ENCODE results near the gene MKNK2. TPM values are rescaled to one million over a fixed set of nuclear protein-coding genes. Genes with fewer than 3 reads are reported as not detected.
A peak's percentile ranks its signal among the peaks of the same experiment; 100 is the strongest.

Gene MKNK2
- total and polyA plus RNA-seq, 2 donors (not counting 1 experiment from before 2014, with no cell fraction given): 440 to 777 TPM

DNA sequence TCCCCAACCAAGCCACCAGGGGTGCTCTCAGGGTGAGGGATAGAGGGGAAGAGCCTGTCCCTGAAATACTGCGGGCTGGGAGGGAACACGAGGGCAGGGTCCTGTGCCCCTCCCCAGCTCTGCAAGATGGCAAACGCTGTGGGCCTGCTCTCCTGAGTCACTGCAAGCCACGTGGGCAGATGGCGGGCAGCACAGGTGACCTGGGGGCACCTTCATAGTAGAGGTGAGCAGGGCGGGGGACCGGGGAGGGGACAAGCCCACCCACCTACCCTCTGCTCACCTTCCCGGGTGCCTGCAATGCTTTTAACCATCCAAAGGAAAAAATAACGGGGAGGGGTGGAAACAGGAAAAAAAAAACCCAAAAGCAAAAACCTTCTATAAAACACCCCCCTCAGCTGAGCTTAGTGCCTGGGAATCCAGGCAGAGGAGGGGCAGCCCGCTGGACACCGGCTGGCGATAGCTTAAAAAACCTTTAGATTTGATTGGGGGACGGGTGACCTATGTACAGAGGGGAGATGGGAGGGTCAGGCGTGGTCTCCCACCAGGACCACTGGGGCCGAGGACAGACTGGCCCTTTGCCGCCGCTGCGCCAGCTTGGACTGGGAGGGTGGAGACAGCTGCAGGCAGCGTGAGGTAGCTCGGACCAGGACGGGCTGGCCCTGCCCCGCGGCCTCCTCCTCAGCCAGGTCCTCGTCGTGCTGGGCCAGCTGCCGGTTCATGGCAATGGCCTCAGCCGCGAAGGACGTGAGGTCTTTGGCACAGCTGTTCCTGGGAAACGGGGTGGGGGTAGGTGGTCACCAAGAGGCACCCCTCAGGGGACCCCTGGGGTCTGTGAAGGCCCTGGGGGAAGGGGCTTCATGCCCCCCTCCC, 11.7 kb downstream of the MKNK2 start:
- H3K27ac ChIP-seq (ENCODE audit: low read length in 2 of 2): peak overlapping the region in 1 of 2 donors; percentile 98
- no peak overlapping the region for H3K4me3 Mint-ChIP-seq

More for the DNA sequence above, 11.7 kb downstream of the MKNK2 start:
- H3K4me3 ChIP-seq (ENCODE audit: control extremely low read depth in 1 of 5, extremely low read depth in 1 of 5, insufficient read depth in 1 of 5, low read depth in 2 of 5, low read length in 4 of 5): no peak overlapping the region
- peaks cover 30 to 53% of the 10 kb centered on the region in 2 donors for H3K4me1 ChIP-seq (ENCODE audit: control insufficient read depth in 2 of 2, insufficient read depth in 2 of 2, low read length in 2 of 2)
- 94% methylated on average over 21 of the region's 30 CpGs for WGBS (ENCODE audit: insufficient coverage)
- peaks cover 40% of the 10 kb centered on the region for H3K79me2 ChIP-seq (ENCODE audit: control insufficient read depth, insufficient read depth, low read length)
- TF ChIP-seq EZH2 (IDR thresholded peaks at IDR 0.05; ENCODE audit: borderline replicate concordance, insufficient read depth, low read depth, low read length, poor library complexity, severe bottlenecking) (no peak), CTCF (IDR thresholded peaks at IDR 0.05) (no peak)
- H3K4me2 ChIP-seq (replicated peaks; ENCODE audit: low read depth, low read length, poor library complexity, severe bottlenecking): no peak overlapping the region
- H3K27me3 ChIP-seq (replicated peaks in 1 of 4; ENCODE audit: control extremely low read depth in 1 of 4, control insufficient read depth in 3 of 4, insufficient read depth in 4 of 4, low read length in 3 of 4): no peaks in the 10 kb centered on the region
- ChIA-PET POLR2A (interaction anchor here (0.6 to 7.4 kb wide), 8 partner anchors 9 to 137 kb away, joined by 3 to 69 read pairs (median 4); partner anchors contain the start of gene MKNK2), CTCF (interaction anchor here (0.7 to 3.2 kb wide), 4 partner anchors 11 to 58 kb away, joined by 4 to 9 read pairs (median 6); partner anchors contain the start of genes IZUMO4 and MKNK2)
- peaks cover 0 to 59% of the 10 kb centered on the region in 2 experiments for H3K36me3 ChIP-seq (replicated peaks in 1 of 2; ENCODE audit: control extremely low read depth in 1 of 2, control insufficient read depth in 1 of 2, extremely low read depth in 1 of 2, insufficient read depth in 2 of 2, low read length in 1 of 2)
- Mint-ChIP-seq H3K27ac (peak overlapping the region; percentile 70), H3K9me3 (ENCODE audit: insufficient read depth) (no peaks in the 10 kb centered on the region), H3K4me1 (peaks cover 47% of the 10 kb centered on the region), H3K27me3 (no peaks in the 10 kb centered on the region)
- DNase-seq: peak; percentile 49
- no peak for ATAC-seq (ENCODE audit: low read depth)
- peaks cover 75% of the 10 kb centered on the region for H4K20me1 ChIP-seq (ENCODE audit: control insufficient read depth, insufficient read depth, low read length, poor library complexity, severe bottlenecking)
- intact Hi-C loops (cut with micrococcal nuclease): no loop called here
- no peak overlapping the region for H2AFZ ChIP-seq (ENCODE audit: insufficient read depth, low read depth, low read length, poor library complexity, severe bottlenecking)
- no peak overlapping the region for H3K9ac ChIP-seq (ENCODE audit: low read length)
- H3K9me3 ChIP-seq (ENCODE audit: control extremely low read depth in 1 of 3, control insufficient read depth in 2 of 3, insufficient read depth in 1 of 3, low read length in 2 of 3): peaks cover 0 to 24% (median 5%) of the 10 kb centered on the region in 3 donors

Data from B cell (primary cell).